Right lobe of liver (tissue), 6 donors: Measurements from ENCODE around the gene SNRNP27. TPM values are rescaled to one million over a fixed set of nuclear protein-coding genes. Genes with fewer than 3 reads are reported as not detected.

ENCODE experiments used
- ATAC-seq, 4 donors: fragments of 200-7000 bp; cut with Tn5 transposase; one replicate each; pipeline ENCODE4 v1.9.1; 2020; ENCODE audit warnings: mild to moderate bottlenecking in 4 of 4, moderate library complexity in 4 of 4
- DNase-seq, 3 donors: peaks; one replicate each; pipeline ENCODE4 v3.0.0-alpha.2; 2020
- H3K27ac ChIP-seq, 3 donors: fragments of 200-600 bp; one replicate each; pipeline ENCODE4 v1.8.0; 2022
- H3K27me3 ChIP-seq, 2 donors: fragments of 200-600 bp; one replicate each; pipeline ENCODE4 v1.8.0; 2022
- H3K36me3 ChIP-seq, 4 donors: fragments of 200-600 bp; sonication (generic) in 1 of 4; one replicate each; pipeline versions ENCODE4 v1.5.1 to v1.8.0; 2017 to 2022; ENCODE audit warnings: control low read depth in 1 of 4
- H3K4me1 ChIP-seq, 4 donors: fragments of 200-600 bp; sonication (generic) in 1 of 4; one replicate each; pipeline versions ENCODE4 v1.5.1 to v1.8.0; 2017 to 2022; ENCODE audit warnings: control low read depth in 1 of 4
- H3K4me3 ChIP-seq, 3 donors: fragments of 200-600 bp; one replicate each; pipeline ENCODE4 v1.8.0; 2022
- H3K9me3 ChIP-seq, 4 donors: fragments of 200-600 bp; sonication (generic) in 1 of 4; one replicate each; pipeline versions ENCODE4 v1.5.1 to v1.8.0; 2017 to 2022; ENCODE audit warnings: control low read depth in 1 of 4
- POLR2A ChIP-seq: fragments of 450-650 bp; IDR thresholded peaks from one replicate; pipeline ENCODE4 v1.6.1; 2017; ENCODE audit warnings: antibody characterized with exemption, mild to moderate bottlenecking
- WGBS: methylation state at CpG from one replicate; pipeline ENCODE4 v1.1.6; 2018; ENCODE audit warnings: low coverage, low lambda C conversion rate; ENCODE audit not compliant: insufficient coverage; ENCODE audit errors: missing lambda C conversion rate; 5-methylcytosine and 5-hydroxymethylcytosine counted together
- intact Hi-C, 2 donors: fragments of 100-400 bp; cut with DNase I; formaldehyde crosslinking; loops; one replicate each; pipeline versions ENCODE4 v1.11.2 to v1.14.1; 2022
- total RNA-seq, 6 experiments: library from RNA; depleted of rRNA in 2 of 6; stranded (reverse); fragments of >200 nt in 2 of 6; fragmentation: NEBNext Ultra II Directional in 3 of 6; extraction: Animal tissue kit (Norgen Biotek cat#: 25700) in 3 of 6; gene quantifications; one replicate each; pipeline versions ENCODE4 v1.1.0 to v1.2.4, GENCODE V29; 2016 to 2023
- TF ChIP-seq, protein P1 (sequence below), 4 donors: fragments of 200-600 bp in 3 of 4; fragments of 450-650 bp in 1 of 4; IDR thresholded peaks; one replicate each; pipeline versions ENCODE4 v1.5.1 to v1.8.0; 2016 to 2022; ENCODE audit warnings: antibody characterized with exemption in 4 of 4, mild to moderate bottlenecking in 2 of 4
- donor health status: DM: no; HTN: yes; CAD: no.
- donor health status: DM: no; HTN: no; CAD: no.
- donor health status: DM: no; HTN: no; CAD: no.
- donor health status: DM: no; HTN: yes; CAD: no.
- donor health status: DM: no; HTN: yes; CAD: no.

SNRNP27 gene
- total RNA-seq, 6 experiments from 2014 or later = 12.1 to 37.7 (median 17.2) TPM

DNA sequence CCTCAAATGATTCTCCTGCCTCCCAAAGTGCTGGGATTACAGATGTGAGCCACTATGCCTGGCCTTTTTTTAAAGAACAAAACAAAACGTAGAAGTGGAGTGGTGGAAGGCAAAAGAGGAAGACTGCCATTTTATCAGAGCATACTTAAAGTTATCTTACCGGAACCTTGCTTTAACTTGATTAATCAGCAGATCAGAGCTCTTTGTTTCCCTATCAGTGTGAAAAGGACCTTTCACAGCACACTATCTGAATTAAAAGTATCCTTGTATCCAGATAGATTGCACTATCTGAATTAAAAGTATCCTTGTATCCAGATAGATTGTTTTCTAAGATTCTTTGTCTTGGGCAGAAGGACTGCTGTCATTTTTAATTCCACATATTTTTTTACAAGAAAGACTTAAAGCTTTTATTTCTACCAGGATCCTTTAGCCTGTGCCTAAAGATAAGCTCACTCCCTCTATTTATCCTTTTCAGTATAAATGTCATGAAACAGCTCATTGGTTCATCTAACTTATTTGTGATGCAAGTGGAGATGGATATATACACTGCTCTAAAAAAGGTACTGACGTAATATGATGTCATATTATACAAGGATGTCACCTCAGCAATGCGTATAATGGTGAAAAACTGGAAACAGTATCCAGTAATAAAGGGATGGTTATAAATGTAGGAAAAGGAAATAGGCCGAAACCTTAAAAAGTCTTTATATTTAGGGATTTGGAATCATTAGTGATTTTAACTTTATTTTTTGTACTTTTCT, 46.5 kb upstream of the SNRNP27 start:
- peaks cover 0 to 17% (median 0%) of the 10 kb centered on the region in 4 donors for H3K36me3 ChIP-seq
- no peaks in the 10 kb centered on the region for H3K4me1 ChIP-seq
- H3K27me3 ChIP-seq = no peaks in the 10 kb centered on the region
- ATAC-seq (no peak), DNase-seq (no peak)
- H3K9me3 ChIP-seq = no peaks in the 10 kb centered on the region
- TF ChIP-seq, protein P1, sequence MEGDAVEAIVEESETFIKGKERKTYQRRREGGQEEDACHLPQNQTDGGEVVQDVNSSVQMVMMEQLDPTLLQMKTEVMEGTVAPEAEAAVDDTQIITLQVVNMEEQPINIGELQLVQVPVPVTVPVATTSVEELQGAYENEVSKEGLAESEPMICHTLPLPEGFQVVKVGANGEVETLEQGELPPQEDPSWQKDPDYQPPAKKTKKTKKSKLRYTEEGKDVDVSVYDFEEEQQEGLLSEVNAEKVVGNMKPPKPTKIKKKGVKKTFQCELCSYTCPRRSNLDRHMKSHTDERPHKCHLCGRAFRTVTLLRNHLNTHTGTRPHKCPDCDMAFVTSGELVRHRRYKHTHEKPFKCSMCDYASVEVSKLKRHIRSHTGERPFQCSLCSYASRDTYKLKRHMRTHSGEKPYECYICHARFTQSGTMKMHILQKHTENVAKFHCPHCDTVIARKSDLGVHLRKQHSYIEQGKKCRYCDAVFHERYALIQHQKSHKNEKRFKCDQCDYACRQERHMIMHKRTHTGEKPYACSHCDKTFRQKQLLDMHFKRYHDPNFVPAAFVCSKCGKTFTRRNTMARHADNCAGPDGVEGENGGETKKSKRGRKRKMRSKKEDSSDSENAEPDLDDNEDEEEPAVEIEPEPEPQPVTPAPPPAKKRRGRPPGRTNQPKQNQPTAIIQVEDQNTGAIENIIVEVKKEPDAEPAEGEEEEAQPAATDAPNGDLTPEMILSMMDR (IDR thresholded peaks at IDR 0.05) = no peak
- TF ChIP-seq POLR2A = no peak
- no peak overlapping the region for H3K27ac ChIP-seq
- 89% methylated on average over 5 of the region's 5 CpGs for WGBS
- intact Hi-C loops = no loop called here
- H3K4me3 ChIP-seq = no peak overlapping the region

DNA sequence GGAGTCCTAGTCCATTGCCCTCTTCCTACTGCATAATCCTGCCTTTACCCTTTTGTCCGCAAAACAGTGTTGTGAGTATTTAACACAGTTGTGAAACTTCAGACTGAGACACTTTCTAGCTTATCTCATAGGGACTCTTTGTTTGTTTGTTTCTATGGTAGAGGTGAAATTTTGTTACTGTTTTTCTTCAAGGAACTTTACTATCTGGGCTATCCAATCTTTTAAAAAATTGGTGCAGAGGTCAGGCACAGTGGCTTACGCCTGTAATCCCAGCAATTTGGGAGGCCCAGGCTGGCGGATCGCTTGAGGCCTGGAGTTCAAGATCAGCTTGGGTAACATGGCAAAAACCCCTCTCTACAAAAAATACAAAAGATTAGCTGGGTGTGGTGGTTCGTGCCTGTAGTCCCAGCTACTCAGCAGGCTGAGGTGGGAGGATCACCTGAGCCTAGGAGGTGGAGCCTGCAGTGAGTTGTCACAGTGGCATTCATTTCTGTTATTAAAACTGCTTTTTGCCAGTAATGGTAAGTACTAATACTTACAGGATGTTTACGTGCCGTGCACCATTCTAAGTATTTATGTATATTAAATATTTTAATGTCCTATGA, 45.5 kb upstream of the SNRNP27 start:
- intact Hi-C loops = no loop called here
- DNase-seq (no peak), ATAC-seq (no peak)
- no peak for TF ChIP-seq POLR2A
- TF ChIP-seq, protein P1 (IDR thresholded peaks at IDR 0.05) = no peak
- Histone ChIP-seq H3K4me3 (no peak overlapping the region), H3K4me1 (no peaks in the 10 kb centered on the region), H3K27me3 (no peaks in the 10 kb centered on the region), H3K27ac (no peak overlapping the region), H3K36me3 (peaks cover 0 to 17% (median 0%) of the 10 kb centered on the region in 4 donors), H3K9me3 (no peaks in the 10 kb centered on the region)
- WGBS = 92% methylated on average over 7 of the region's 7 CpGs

DNA sequence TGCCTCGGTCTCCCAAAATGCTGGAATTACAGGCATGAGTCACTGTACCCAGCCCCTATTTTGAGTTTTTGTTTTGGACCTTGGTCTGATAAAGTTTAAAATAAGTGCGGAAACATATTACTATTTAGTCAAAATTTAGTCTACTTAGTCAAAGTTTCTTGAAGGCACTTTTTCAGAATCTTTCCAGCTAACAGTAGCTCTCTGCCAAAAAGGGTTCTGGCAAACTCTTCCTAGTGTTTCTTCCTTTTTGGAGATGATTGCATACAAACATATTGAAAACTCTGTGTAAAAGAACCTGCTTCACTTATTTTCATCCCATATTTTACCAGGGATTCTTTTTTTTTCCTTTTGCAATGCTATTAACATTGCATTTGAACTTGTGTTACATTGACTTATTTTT, 35.5 kb upstream of the SNRNP27 start:
- Histone ChIP-seq H3K4me1 (no peaks in the 10 kb centered on the region), H3K36me3 (peaks cover 0 to 5% (median under 1%) of the 10 kb centered on the region in 4 donors), H3K27ac (no peak overlapping the region), H3K27me3 (no peaks in the 10 kb centered on the region), H3K9me3 (no peaks in the 10 kb centered on the region), H3K4me3 (no peak overlapping the region)
- intact Hi-C loops = no loop called here
- ATAC-seq (no peak), DNase-seq (no peak)
- TF ChIP-seq, protein P1 (IDR thresholded peaks at IDR 0.05) = no peak
- no peak for TF ChIP-seq POLR2A
- 100% methylated on average over 1 of the region's 2 CpGs for WGBS

DNA sequence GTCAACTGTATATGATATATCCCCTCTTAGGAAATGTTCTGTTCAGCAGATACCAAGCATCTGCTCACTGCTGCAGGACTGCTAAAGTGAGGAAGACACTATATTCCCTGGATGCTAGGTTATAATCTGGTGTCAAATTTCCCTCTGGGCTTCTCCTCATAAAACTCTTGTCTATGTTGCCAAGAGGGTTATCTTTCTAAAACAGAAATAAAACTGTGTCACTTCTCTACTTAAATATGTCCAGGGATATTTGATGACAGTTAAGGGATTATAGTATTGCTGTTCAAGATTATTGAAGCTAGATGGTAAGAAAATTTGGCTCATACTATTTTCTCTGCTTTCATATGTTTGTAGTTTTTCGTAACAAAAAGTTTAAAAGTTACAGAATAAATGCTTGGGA, 30.5 kb upstream of the SNRNP27 start:
- no peaks in the 10 kb centered on the region for H3K4me1 ChIP-seq
- no peak for DNase-seq
- no peak overlapping the region for H3K4me3 ChIP-seq
- no peak overlapping the region for H3K27ac ChIP-seq
- ATAC-seq = no peak
- 93% methylated on average over 1 of the region's 1 CpG for WGBS
- no peaks in the 10 kb centered on the region for H3K27me3 ChIP-seq
- intact Hi-C loops = no loop called here
- no peaks in the 10 kb centered on the region for H3K9me3 ChIP-seq
- TF ChIP-seq POLR2A = no peak
- TF ChIP-seq, protein P1 (IDR thresholded peaks at IDR 0.05) = no peak
- peaks cover 0 to 36% (median 12%) of the 10 kb centered on the region in 4 donors for H3K36me3 ChIP-seq
